Stomach smooth muscle (tissue), 2 donors: ENCODE data around the gene KLF7.
A peak's percentile ranks its signal among the peaks of the same experiment; 100 is the strongest.

ENCODE experiments used
- H3K27ac ChIP-seq: one replicate; pipeline ENCODE4 v1.7.0; 2013; ENCODE audit warnings: mild to moderate bottlenecking, low read length, inconsistent platforms
- H3K27me3 ChIP-seq, 2 donors: one replicate each; pipeline ENCODE4 v1.7.0; 2013; ENCODE audit warnings: low read length in 2 of 2; ENCODE audit not compliant: insufficient read depth in 2 of 2, control insufficient read depth in 1 of 2
- H3K36me3 ChIP-seq, 2 donors: one replicate each; pipeline ENCODE4 v1.7.0; 2013; ENCODE audit warnings: low read length in 2 of 2; ENCODE audit not compliant: control insufficient read depth in 2 of 2, insufficient read depth in 2 of 2
- H3K4me1 ChIP-seq: one replicate; pipeline ENCODE4 v1.7.0; 2013; ENCODE audit warnings: low read length; ENCODE audit not compliant: control insufficient read depth, insufficient read depth
- H3K4me3 ChIP-seq, 2 donors: one replicate each; pipeline ENCODE4 v1.7.0; 2013; ENCODE audit warnings: low read length in 2 of 2
- H3K9ac ChIP-seq, 2 donors: one replicate each; pipeline ENCODE4 v1.7.0; 2013; ENCODE audit warnings: low read length in 2 of 2, mild to moderate bottlenecking in 1 of 2
- H3K9me3 ChIP-seq, 2 donors: one replicate each; pipeline ENCODE4 v1.7.0; 2013; ENCODE audit warnings: low read length in 2 of 2; ENCODE audit not compliant: control insufficient read depth in 2 of 2
- donor health status: healthy.
- donor health status: Pancreatic carcinoma.

Gene KLF7

DNA sequence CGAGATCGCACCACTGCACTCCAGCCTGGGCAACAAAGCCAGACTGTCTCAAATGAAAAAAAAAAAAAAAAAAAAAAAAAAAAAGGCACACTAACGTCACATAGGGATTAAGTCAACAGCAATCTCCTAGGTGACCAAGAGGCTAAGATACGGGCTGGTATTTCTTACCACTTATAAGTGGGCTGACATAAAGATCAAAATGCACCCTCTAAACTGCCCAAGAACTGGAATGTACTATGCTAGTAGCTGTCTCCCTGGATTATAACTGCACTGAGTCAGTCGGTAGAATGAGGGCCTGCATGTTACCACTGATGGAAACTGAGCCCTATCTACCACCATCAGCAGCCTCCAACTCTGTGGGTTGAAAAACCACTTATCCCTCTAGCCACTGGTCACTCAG is 80.6 kb downstream of the KLF7 start:
- Histone ChIP-seq H3K27ac (no peak overlapping the region), H3K9me3 (no peaks in the 10 kb centered on the region), H3K4me3 (no peak overlapping the region), H3K36me3 (peaks cover 31 to 40% of the 10 kb centered on the region in 2 donors), H3K4me1 (peaks cover 17% of the 10 kb centered on the region), H3K9ac (no peak overlapping the region), H3K27me3 (no peaks in the 10 kb centered on the region)

GRCh38 chr2:207083361-207084110 is 82.2 kb downstream of the KLF7 start:
- Histone ChIP-seq H3K9ac (no peak overlapping the region), H3K9me3 (no peaks in the 10 kb centered on the region), H3K27ac (no peak overlapping the region), H3K36me3 (peaks cover 43 to 51% of the 10 kb centered on the region in 2 donors), H3K4me1 (peaks cover 17% of the 10 kb centered on the region), H3K27me3 (no peaks in the 10 kb centered on the region), H3K4me3 (no peak overlapping the region)

GRCh38 chr2:207082619-207083018 is 83.1 kb downstream of the KLF7 start:
- Histone ChIP-seq H3K27me3 (no peaks in the 10 kb centered on the region), H3K9me3 (no peaks in the 10 kb centered on the region), H3K9ac (no peak overlapping the region), H3K4me1 (peaks cover 15% of the 10 kb centered on the region), H3K4me3 (no peak overlapping the region), H3K36me3 (peaks cover 47 to 50% of the 10 kb centered on the region in 2 donors), H3K27ac (no peak overlapping the region)

DNA sequence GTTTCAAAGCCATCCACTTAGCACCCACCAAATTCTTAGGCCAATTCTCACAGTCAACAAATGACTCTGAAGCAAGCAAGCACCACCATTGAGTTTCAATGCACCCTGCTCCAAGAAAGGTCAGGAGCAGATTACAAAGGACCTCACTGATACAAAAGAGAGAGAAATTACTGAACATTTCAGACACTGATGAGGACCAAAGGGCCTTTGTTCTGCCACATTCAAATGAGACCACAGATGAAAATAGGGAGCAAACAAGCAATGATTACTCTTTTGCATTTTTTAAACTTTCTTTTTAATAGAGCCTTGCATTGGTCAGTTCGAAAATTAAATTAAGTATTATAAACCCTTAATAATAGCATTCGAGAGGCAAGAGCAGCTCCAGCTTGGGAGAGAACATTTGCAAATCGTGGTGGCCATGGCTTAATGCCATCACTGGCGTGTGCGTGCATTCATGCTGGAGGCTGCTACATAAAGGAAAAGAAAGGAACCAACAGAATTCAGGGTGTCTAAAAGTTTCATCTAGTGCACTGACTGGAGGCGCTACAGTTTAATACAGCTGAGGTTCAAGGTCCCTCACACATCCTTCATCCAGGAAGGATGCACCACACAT is 87.5 kb downstream of the KLF7 start:
- Histone ChIP-seq H3K9me3 (no peaks in the 10 kb centered on the region), H3K4me3 (no peak overlapping the region), H3K9ac (no peak overlapping the region), H3K27me3 (no peaks in the 10 kb centered on the region), H3K27ac (no peak overlapping the region), H3K4me1 (peaks cover 6% of the 10 kb centered on the region), H3K36me3 (peaks cover 35 to 40% of the 10 kb centered on the region in 2 donors)

DNA sequence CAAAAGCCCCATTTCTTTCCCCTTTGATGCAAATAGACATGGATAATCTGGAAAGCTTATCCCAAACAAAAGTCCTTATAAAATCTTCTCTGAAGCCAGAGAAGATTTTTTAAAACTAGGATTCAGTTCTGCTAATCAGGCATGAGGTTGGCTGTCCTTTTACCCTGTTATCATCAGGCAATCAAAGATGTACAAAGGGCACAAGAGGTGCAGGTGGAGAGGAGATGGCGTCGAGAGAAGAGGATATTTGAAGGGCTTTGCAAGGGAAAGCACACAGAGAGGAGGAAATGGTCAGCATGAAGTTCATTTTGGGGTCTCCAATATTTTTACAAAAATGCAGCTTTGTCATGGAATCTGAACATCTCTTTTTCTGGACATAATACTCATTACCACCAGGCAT is 88.5 kb downstream of the KLF7 start:
- no peak overlapping the region for H3K4me3 ChIP-seq
- H3K4me1 ChIP-seq: peaks cover 6% of the 10 kb centered on the region
- no peak overlapping the region for H3K9ac ChIP-seq
- H3K27ac ChIP-seq: no peak overlapping the region
- peaks cover 30 to 39% of the 10 kb centered on the region in 2 donors for H3K36me3 ChIP-seq
- H3K27me3 ChIP-seq: no peaks in the 10 kb centered on the region
- H3K9me3 ChIP-seq: no peaks in the 10 kb centered on the region

GRCh38 chr2:207075456-207075855 is 90.3 kb downstream of the KLF7 start:
- Histone ChIP-seq H3K27ac (no peak overlapping the region), H3K9ac (no peak overlapping the region), H3K27me3 (no peaks in the 10 kb centered on the region), H3K4me1 (peaks cover 6% of the 10 kb centered on the region), H3K9me3 (no peaks in the 10 kb centered on the region), H3K36me3 (peaks cover 20 to 25% of the 10 kb centered on the region in 2 donors), H3K4me3 (no peak overlapping the region)

DNA sequence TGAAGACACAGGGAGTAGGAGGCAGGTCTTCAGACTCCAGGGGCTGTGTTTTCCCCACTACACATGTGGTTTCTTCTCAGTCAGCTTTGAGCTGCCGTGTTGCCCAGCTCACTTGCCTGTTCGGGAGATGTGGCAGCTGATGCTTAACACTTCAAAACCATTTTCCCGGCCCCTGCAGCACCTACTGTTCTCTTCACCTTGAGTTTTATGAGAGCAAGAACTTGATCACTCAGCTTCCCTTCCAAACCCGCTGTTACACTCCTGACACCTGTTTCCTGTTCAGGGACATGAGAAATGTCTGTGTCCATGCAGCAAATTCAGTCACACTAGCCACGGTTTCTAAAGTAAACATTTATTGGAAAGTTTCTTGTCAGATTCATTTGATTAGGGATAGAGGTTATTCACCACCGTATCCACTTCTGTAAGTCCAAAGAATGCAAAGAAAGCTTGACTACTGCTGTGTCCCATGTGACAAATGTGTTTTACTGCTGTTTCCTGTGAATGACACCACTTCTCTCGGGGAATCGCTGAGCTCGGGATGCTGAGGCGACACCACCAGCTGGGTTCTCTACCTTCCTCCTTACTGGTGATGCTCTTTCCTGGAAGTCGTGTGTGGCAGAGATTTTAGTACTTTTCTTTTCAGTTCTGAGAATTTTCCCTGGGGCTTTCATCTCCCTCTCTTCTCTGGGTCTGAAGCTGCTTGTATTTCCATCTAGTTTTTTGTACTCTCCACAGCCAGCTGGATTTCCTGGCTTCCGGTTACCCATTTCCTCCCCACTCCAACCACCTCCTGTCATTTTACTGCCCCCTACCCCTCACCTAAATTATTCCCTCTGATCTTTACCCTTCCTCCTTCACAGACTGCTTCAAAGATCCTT is 91.7 kb downstream of the KLF7 start:
- Histone ChIP-seq H3K36me3 (peaks cover 6 to 14% of the 10 kb centered on the region in 2 donors), H3K9ac (no peak overlapping the region), H3K27ac (no peak overlapping the region), H3K27me3 (no peaks in the 10 kb centered on the region), H3K4me3 (peak overlapping the region in 1 of 2 donors; percentile 29), H3K9me3 (no peaks in the 10 kb centered on the region), H3K4me1 (peaks cover 6% of the 10 kb centered on the region)

DNA sequence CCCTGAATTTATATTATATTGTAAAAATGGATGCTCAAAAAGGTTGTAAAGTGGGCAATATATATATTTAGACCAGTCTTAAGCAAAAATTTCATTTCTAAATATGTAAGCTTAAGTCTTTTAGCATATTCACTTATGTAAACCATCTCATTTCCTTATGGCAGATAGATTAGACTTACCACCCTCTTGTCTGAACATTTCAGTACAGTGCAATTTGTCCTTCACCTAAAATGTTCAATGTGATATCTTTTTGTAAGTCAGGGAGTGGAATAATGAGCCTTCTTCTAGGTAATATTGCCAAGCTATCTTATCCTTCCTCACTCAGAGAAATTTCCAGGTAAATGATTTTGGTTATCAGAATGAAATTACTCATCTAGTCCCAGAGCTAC is 92.3 kb downstream of the KLF7 start:
- no peak overlapping the region for H3K27ac ChIP-seq
- H3K27me3 ChIP-seq: no peaks in the 10 kb centered on the region
- H3K9me3 ChIP-seq: no peaks in the 10 kb centered on the region
- H3K36me3 ChIP-seq: peaks cover 6 to 10% of the 10 kb centered on the region in 2 donors
- H3K4me1 ChIP-seq: peaks cover 6% of the 10 kb centered on the region
- H3K4me3 ChIP-seq: no peak overlapping the region
- H3K9ac ChIP-seq: no peak overlapping the region

DNA sequence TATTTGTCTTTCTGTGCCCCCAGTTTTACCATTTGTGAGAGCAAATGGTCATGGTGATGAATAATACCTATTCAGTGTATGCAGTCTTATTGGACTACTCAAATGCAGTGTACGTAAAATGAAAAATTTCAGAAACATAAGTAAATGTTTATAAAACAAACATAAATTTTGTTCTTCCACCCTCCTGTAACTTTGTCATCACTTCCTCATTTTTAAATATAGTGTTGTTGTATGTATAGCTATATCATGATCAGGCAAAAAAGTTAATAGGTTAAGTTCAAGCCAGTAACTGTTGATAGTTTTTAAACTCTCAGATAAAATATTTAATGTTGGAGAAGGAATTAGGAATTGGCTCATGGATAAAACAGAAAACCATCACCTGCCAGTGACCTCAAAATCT is 93.2 kb downstream of the KLF7 start:
- Histone ChIP-seq H3K9me3 (no peaks in the 10 kb centered on the region), H3K36me3 (peaks cover 0 to 5% of the 10 kb centered on the region in 2 donors), H3K4me1 (peaks cover 6% of the 10 kb centered on the region), H3K9ac (no peak overlapping the region), H3K27me3 (no peaks in the 10 kb centered on the region), H3K27ac (no peak overlapping the region), H3K4me3 (no peak overlapping the region)

DNA sequence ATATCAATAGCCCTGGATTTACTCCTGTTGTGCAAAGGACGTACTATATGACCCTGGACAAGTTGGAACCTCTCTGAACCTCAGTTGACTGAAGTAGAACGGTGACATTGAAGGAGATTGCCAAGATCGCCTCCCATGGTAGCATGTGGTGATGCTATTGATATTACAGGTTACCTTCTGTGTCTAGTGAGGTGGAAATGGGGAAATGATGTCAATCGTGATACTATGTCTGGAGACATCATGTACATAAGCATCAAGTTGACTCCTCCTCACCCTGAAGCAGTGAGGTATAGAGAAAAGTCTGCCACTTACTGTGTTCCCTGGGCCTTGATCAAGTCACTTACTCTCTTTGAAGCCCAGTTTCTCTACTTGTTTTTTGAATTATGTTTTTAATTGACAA is 93.9 kb downstream of the KLF7 start:
- H3K27me3 ChIP-seq: no peaks in the 10 kb centered on the region
- no peaks in the 10 kb centered on the region for H3K9me3 ChIP-seq
- H3K36me3 ChIP-seq: peaks cover 0 to 2% of the 10 kb centered on the region in 2 donors
- H3K4me1 ChIP-seq: peaks cover 6% of the 10 kb centered on the region
- no peak overlapping the region for H3K27ac ChIP-seq
- no peak overlapping the region for H3K4me3 ChIP-seq
- H3K9ac ChIP-seq: no peak overlapping the region
